Transverse colon (tissue), 4 donors: ENCODE data around the gene SELENOV. TPM values are rescaled to one million over a fixed set of nuclear protein-coding genes. Genes with fewer than 3 reads are reported as not detected.

Experiments
- DNase-seq: peaks from one replicate; pipeline ENCODE4 v3.0.0-alpha.2; 2019
- H3K27ac ChIP-seq, 4 donors: fragments of 200-600 bp; sonication (generic); 2 replicates each; pipeline ENCODE4 v1.5.1; 2016 to 2018; ENCODE audit warnings: inconsistent platforms in 4 of 4
- H3K27me3 ChIP-seq: fragments of 200-600 bp; sonication (generic); 2 replicates; pipeline ENCODE4 v1.5.1; 2017; ENCODE audit warnings: inconsistent platforms
- H3K36me3 ChIP-seq, 4 donors: fragments of 200-600 bp; sonication (generic); 2 replicates each; pipeline ENCODE4 v1.5.1; 2017 to 2019; ENCODE audit warnings: inconsistent platforms in 4 of 4
- H3K4me1 ChIP-seq, 4 donors: fragments of 200-600 bp; sonication (generic); 2 replicates each; pipeline ENCODE4 v1.5.1; 2017 to 2020; ENCODE audit warnings: inconsistent platforms in 4 of 4
- H3K4me3 ChIP-seq, 4 donors: fragments of 200-600 bp; sonication (generic); 1 replicate in 1 of 4; 2 replicates in 3 of 4; pipeline versions ENCODE4 v1.5.1 to v1.6.1; 2017 to 2019; ENCODE audit warnings: inconsistent platforms in 4 of 4
- H3K9me3 ChIP-seq, 2 donors: fragments of 200-600 bp; sonication (generic); 2 replicates each; pipeline ENCODE4 v1.5.1; 2017 to 2019; ENCODE audit warnings: inconsistent platforms in 2 of 2
- EP300 ChIP-seq: sonication (generic); formaldehyde crosslinking; IDR thresholded peaks from one replicate; pipeline ENCODE4 v1.6.1; 2017; ENCODE audit warnings: antibody characterized with exemption, low read depth
- POLR2A ChIP-seq: fragments of 450-650 bp; IDR thresholded peaks from one replicate; pipeline ENCODE4 v1.6.1; 2016; ENCODE audit warnings: antibody characterized with exemption, mild to moderate bottlenecking, moderate library complexity
- POLR2AphosphoS5 ChIP-seq, 3 donors: sonication (generic); formaldehyde crosslinking; IDR thresholded peaks; one replicate each; pipeline ENCODE4 v1.6.1; 2016; ENCODE audit warnings: antibody characterized with exemption in 3 of 3
- whole genome bisulfite sequencing, 2 donors: methylation state at CpG; one replicate each; pipeline ENCODE4 v1.1.5; 2018; ENCODE audit warnings: low coverage in 1 of 2; 5-methylcytosine and 5-hydroxymethylcytosine counted together
- in situ Hi-C, 4 donors: fragments of 200-750 bp; cut with MboI; loops; one replicate each; pipeline versions ENCODE4 v1.15.0 to v1.15.1; 2017; ENCODE audit warnings: low sequenced_read_pairs in 3 of 4, low pct_ligation_motif_present in 1 of 4, low pct_unique_long_range_greater_than_20kb in 1 of 4
- intact Hi-C: fragments of 100-400 bp; cut with DNase I; formaldehyde crosslinking; loops from one replicate; pipeline ENCODE4 v1.15.1; 2023; ENCODE audit warnings: low total_unique reads
- total RNA-seq, 4 donors: library from RNA; depleted of rRNA; stranded (reverse); fragments of >200 nt; gene quantifications; one replicate each; pipeline ENCODE4 v1.1.0, GENCODE V29; 2016
- TF ChIP-seq, protein P1 (sequence below), 5 experiments: fragments of 200-600 bp in 3 of 5; fragments of 450-650 bp in 2 of 5; sonication (generic) in 3 of 5; IDR thresholded peaks; 1 replicate in 2 of 5; 2 replicates in 3 of 5; pipeline ENCODE4 v1.5.1; 2016 to 2017; ENCODE audit warnings: antibody characterized with exemption in 5 of 5, inconsistent platforms in 3 of 5, mild to moderate bottlenecking in 2 of 5, moderate library complexity in 1 of 5

SELENOV gene
- total RNA-seq, 4 donors from 2014 or later = not detected

GRCh38 chr19:39498798-39499642, 15.9 kb upstream of the SELENOV start, which contains the start of gene DLL3:
TSS of gene DLL3 (plus strand) at chr19:39498947. CDS start at chr19:39498975, 28 bp downstream.
- intact Hi-C loops (no loop called here), in situ Hi-C loops (no loop called here)
- Histone ChIP-seq H3K4me1 (peaks cover 15 to 25% (median 22%) of the 10 kb centered on the region in 4 donors), H3K4me3 (peak within 1 kb of the TSS in 2 of 4 donors; percentile 6 to 23), H3K27me3 (peaks cover 80% of the 10 kb centered on the region), H3K36me3 (no peaks in the 10 kb centered on the region), H3K27ac (no peak within 1 kb of the TSS), H3K9me3 (no peaks in the 10 kb centered on the region)
- no peak for TF ChIP-seq POLR2AphosphoS5 (IDR thresholded peaks at IDR 0.05)
- TF ChIP-seq EP300 = no peak
- TF ChIP-seq, protein P1, sequence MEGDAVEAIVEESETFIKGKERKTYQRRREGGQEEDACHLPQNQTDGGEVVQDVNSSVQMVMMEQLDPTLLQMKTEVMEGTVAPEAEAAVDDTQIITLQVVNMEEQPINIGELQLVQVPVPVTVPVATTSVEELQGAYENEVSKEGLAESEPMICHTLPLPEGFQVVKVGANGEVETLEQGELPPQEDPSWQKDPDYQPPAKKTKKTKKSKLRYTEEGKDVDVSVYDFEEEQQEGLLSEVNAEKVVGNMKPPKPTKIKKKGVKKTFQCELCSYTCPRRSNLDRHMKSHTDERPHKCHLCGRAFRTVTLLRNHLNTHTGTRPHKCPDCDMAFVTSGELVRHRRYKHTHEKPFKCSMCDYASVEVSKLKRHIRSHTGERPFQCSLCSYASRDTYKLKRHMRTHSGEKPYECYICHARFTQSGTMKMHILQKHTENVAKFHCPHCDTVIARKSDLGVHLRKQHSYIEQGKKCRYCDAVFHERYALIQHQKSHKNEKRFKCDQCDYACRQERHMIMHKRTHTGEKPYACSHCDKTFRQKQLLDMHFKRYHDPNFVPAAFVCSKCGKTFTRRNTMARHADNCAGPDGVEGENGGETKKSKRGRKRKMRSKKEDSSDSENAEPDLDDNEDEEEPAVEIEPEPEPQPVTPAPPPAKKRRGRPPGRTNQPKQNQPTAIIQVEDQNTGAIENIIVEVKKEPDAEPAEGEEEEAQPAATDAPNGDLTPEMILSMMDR (IDR thresholded peaks at IDR 0.05) = no peak
- no peak for TF ChIP-seq POLR2A
- DNase-seq = no peak
- 3% methylated on average over 35 of the region's 60 CpGs; no CpG with 5 or more reads in 1 of the 2 donors for WGBS, 2 donors

DNA sequence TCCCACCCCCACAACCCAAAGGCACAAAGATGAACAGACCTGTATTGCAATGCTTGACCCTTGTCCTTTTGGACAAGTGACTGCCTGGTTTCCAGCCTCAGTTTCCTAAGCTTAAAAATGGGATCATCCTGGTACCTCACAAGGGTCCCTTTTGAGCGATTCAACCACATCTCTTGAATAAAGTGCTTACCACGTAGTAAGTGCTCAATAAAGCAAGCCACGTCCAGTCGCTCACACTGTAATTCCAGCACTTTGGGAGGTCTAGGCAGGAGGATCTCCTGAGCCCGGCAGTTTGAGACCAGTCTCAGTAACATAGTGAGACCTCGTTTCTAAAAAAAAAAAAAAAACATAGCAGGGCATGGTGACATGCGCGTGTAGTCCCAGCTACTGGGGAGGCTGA, 15.0 kb upstream of the SELENOV start:
- Histone ChIP-seq H3K4me3 (no peak overlapping the region), H3K27me3 (peaks cover 89% of the 10 kb centered on the region), H3K9me3 (no peaks in the 10 kb centered on the region), H3K4me1 (peaks cover 15 to 25% (median 22%) of the 10 kb centered on the region in 4 donors), H3K27ac (no peak overlapping the region), H3K36me3 (no peaks in the 10 kb centered on the region)
- no peak for DNase-seq
- TF ChIP-seq POLR2AphosphoS5 (IDR thresholded peaks at IDR 0.05) = no peak
- TF ChIP-seq, protein P1 (IDR thresholded peaks at IDR 0.05) = no peak
- no peak for TF ChIP-seq EP300
- no peak for TF ChIP-seq POLR2A
- in situ Hi-C loops (no loop called here), intact Hi-C loops (no loop called here)
- WGBS, 2 donors = 76 to 88% methylated on average over 6 to 8 of the region's 8 CpGs

DNA sequence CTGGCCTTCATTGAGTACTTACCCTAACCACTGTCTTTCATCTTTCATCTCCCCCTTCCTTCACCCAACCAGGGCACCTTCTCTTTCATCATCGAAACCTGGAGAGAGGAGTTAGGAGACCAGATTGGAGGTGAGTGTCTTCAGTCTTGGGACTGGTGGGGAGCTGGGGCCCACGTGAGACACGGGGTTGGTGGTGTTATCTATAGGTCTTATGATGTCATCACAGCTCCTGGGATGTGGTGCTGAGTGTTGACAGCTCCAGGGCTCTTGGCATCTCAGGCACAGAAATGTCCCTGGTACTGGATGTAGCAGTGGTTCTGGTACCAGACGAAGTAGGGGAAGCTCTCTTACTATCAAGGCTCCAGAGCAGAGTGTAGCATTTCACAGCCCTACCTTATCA, 14.4 kb upstream of the SELENOV start:
- Histone ChIP-seq H3K27ac (no peak overlapping the region), H3K9me3 (no peaks in the 10 kb centered on the region), H3K36me3 (no peaks in the 10 kb centered on the region), H3K4me3 (no peak overlapping the region), H3K4me1 (peaks cover 15 to 25% (median 22%) of the 10 kb centered on the region in 4 donors), H3K27me3 (peaks cover 95% of the 10 kb centered on the region)
- no peak for TF ChIP-seq EP300
- no peak for TF ChIP-seq POLR2A
- TF ChIP-seq, protein P1 (IDR thresholded peaks at IDR 0.05) = no peak
- no peak for TF ChIP-seq POLR2AphosphoS5 (IDR thresholded peaks at IDR 0.05)
- WGBS, 2 donors = 46% methylated on average over 4 of the region's 4 CpGs; no CpG with 5 or more reads in 1 of the 2 donors
- intact Hi-C loops = no loop called here
- in situ Hi-C loops = no loop called here
- DNase-seq = no peak

DNA sequence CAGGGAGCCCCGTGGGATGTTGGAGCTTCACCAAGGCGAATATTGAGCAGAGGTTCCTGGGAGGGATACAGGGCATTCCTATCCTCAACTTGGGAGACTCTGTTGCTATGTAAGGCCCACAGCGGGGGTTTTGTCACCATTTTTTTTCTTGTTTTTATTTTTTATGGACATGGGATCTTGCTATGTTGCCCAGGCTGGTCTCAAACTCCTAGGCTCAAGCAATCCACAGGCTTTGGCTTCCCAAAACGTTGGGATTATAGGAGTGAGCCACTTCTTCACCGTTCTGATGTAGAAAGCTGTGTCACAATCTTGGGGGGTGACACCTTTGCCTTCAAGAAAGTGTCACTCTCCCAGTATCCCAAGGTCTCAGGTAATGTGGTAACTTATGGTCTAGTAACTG, 13.6 kb upstream of the SELENOV start:
- Histone ChIP-seq H3K9me3 (no peaks in the 10 kb centered on the region), H3K4me3 (no peak overlapping the region), H3K4me1 (peaks cover 15 to 25% (median 22%) of the 10 kb centered on the region in 4 donors), H3K27me3 (peaks cover 96% of the 10 kb centered on the region), H3K27ac (no peak overlapping the region), H3K36me3 (no peaks in the 10 kb centered on the region)
- no peak for DNase-seq
- in situ Hi-C loops (no loop called here), intact Hi-C loops (no loop called here)
- 67 to 78% methylated on average over 1 to 5 of the region's 5 CpGs for WGBS, 2 donors
- TF ChIP-seq POLR2A = no peak
- TF ChIP-seq, protein P1 (IDR thresholded peaks at IDR 0.05) = no peak
- TF ChIP-seq EP300 = no peak
- no peak for TF ChIP-seq POLR2AphosphoS5 (IDR thresholded peaks at IDR 0.05)
